ENCODE data around the gene PARP2.
"Not testable (repeated sequence)": the region's sequence is repeated elsewhere in the genome, so short reads cannot be mapped to it uniquely, and the experiment has no call there.

Gene PARP2

DNA sequence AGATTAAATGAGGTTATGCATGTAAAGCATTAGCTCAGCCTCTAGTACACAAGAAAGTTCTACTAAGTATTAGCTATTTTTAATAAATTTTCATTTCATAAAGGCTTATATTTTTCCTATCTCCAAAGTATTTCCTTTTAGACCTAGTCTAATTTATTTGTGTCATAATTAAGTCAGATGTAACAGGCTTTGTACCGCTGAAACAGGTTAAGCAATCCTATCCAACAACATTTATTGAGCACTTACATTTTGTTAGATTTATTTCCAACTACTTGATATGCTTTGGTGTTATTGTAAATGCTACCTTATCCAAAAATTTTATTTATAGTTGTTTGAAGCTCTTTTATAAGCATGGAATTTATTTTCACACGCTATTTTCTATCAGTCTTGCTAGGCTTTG is 1.8 kb upstream of the PARP2 start:
- Histone ChIP-seq H3K27ac (peak overlapping the region; percentile 95; the same call in 1 of the 2 replicates), H3K9ac (ENCODE audit: insufficient read length) (peak overlapping the region; percentile 77), H3K9me3 (ENCODE audit: low read depth, low read length) (no peaks in the 10 kb centered on the region), H3K4me3 (peak overlapping the region; percentile 99), H3K36me3 (ENCODE audit: insufficient read depth, low read length) (peaks cover 19% of the 10 kb centered on the region)
- no peak for TF ChIP-seq POLR2AphosphoS5 (IDR thresholded peaks at IDR 0.05; ENCODE audit: borderline replicate concordance, low read depth, low read length)
- no peak for DNase-seq (ENCODE audit: low read depth, low spot score)

- Histone ChIP-seq H3K36me3 (ENCODE audit: insufficient read depth, low read length) (peaks cover 37% of the 10 kb centered on the region), H3K9me3 (ENCODE audit: low read depth, low read length) (no peaks in the 10 kb centered on the region), H3K4me3 (peak overlapping the region; percentile 99), H3K27ac (peak overlapping the region; percentile 84), H3K9ac (ENCODE audit: insufficient read length) (peak overlapping the region; percentile 99)
- no peak for DNase-seq (ENCODE audit: low read depth, low spot score)
- no peak for TF ChIP-seq EZH2 (IDR thresholded peaks at IDR 0.05)
- TF ChIP-seq FOXP2 (optimal IDR thresholded peaks at IDR 0.05; ENCODE audit: control extremely low read depth, extremely low read length, insufficient read depth) = no peak
- TF ChIP-seq POLR2AphosphoS5 (IDR thresholded peaks at IDR 0.05; ENCODE audit: borderline replicate concordance, low read depth, low read length) = no peak
These were observed 406 bp downstream of the PARP2 start for GRCh38 chr14:20343862-20344220.

- Histone ChIP-seq H3K9ac (ENCODE audit: insufficient read length) (peak overlapping the region; percentile 37), H3K9me3 (ENCODE audit: low read depth, low read length) (no peaks in the 10 kb centered on the region), H3K4me3 (no peak overlapping the region), H3K36me3 (ENCODE audit: insufficient read depth, low read length) (peaks cover 51% of the 10 kb centered on the region), H3K27ac (no peak overlapping the region)
- DNase-seq (ENCODE audit: low read depth, low spot score) = no peak
- TF ChIP-seq POLR2AphosphoS5 (IDR thresholded peaks at IDR 0.05; ENCODE audit: borderline replicate concordance, low read depth, low read length) = no peak
- TF ChIP-seq FOXP2 (optimal IDR thresholded peaks at IDR 0.05; ENCODE audit: control extremely low read depth, extremely low read length, insufficient read depth) = no peak
- TF ChIP-seq EZH2 (IDR thresholded peaks at IDR 0.05) = no peak
These were observed 1.9 kb downstream of the PARP2 start for GRCh38 chr14:20345366-20345765.

DNA sequence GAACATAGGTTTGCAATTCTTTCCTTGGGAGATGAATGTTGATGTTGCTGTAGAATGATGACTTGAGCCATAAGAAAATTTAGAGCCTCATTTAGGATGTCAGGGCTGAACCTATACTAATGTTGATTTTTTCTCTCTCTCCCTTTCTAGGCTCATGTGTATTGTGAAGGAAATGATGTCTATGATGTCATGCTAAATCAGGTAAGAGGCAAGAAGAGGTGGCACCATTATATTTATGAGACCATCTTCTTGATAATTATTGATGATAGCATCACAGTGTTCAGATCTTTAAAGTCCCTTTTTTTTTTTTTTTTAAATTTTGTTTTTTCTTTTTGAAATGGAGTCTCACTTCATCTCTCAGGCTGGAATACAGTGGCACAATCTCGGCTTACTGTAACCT is 3.3 kb downstream of the PARP2 start:
- H3K4me3 ChIP-seq = no peak overlapping the region
- TF ChIP-seq EZH2 (IDR thresholded peaks at IDR 0.05) = no peak
- H3K9me3 ChIP-seq (ENCODE audit: low read depth, low read length) = no peaks in the 10 kb centered on the region
- no peak for DNase-seq (ENCODE audit: low read depth, low spot score)
- H3K36me3 ChIP-seq (ENCODE audit: insufficient read depth, low read length) = peaks cover 63% of the 10 kb centered on the region
- H3K9ac ChIP-seq (ENCODE audit: insufficient read length) = no peak overlapping the region
- H3K27ac ChIP-seq = no peak overlapping the region

GRCh38 chr14:20347747-20348146 is 4.3 kb downstream of the PARP2 start:
- TF ChIP-seq EZH2 (IDR thresholded peaks at IDR 0.05) = no peak
- no peak for TF ChIP-seq POLR2AphosphoS5 (IDR thresholded peaks at IDR 0.05; ENCODE audit: borderline replicate concordance, low read depth, low read length)
- no peak for TF ChIP-seq FOXP2 (optimal IDR thresholded peaks at IDR 0.05; ENCODE audit: control extremely low read depth, extremely low read length, insufficient read depth)
- no peaks in the 10 kb centered on the region for H3K9me3 ChIP-seq (ENCODE audit: low read depth, low read length)
- no peak for DNase-seq (ENCODE audit: low read depth, low spot score)
- peaks cover 74% of the 10 kb centered on the region for H3K36me3 ChIP-seq (ENCODE audit: insufficient read depth, low read length)
- no peak overlapping the region for H3K9ac ChIP-seq (ENCODE audit: insufficient read length)
- H3K4me3 ChIP-seq = no peak overlapping the region
- H3K27ac ChIP-seq = no peak overlapping the region

- Histone ChIP-seq H3K9ac (ENCODE audit: insufficient read length) (no peak overlapping the region), H3K27ac (no peak overlapping the region), H3K36me3 (ENCODE audit: insufficient read depth, low read length) (peaks cover 93% of the 10 kb centered on the region), H3K4me3 (no peak overlapping the region), H3K9me3 (ENCODE audit: low read depth, low read length) (no peaks in the 10 kb centered on the region)
- no peak for DNase-seq (ENCODE audit: low read depth, low spot score)
- TF ChIP-seq EZH2 (IDR thresholded peaks at IDR 0.05) (no peak), FOXP2 (optimal IDR thresholded peaks at IDR 0.05; ENCODE audit: control extremely low read depth, extremely low read length, insufficient read depth) (no peak), POLR2AphosphoS5 (IDR thresholded peaks at IDR 0.05; ENCODE audit: borderline replicate concordance, low read depth, low read length) (no peak)
These were observed 6.8 kb downstream of the PARP2 start for GRCh38 chr14:20350282-20350681.

DNA sequence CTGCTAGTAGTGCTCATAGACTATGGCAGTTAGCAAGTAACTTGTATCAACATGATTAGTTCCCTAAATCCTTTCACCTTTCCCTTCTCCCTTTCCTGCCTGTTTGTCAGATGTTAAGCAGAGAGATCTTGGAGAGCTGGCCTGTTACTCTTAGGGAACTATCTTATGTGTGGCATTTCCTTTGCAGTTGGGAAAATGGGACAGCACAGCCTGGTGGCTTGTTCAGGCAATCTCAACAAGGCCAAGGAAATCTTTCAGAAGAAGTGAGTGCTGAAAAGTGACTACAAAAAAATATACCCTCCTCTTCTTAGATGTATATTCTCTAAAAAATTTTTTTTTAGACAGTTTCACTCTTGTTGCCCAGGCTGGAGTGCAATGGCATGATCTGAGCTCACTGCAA is 7.4 kb downstream of the PARP2 start:
- TF ChIP-seq FOXP2 (optimal IDR thresholded peaks at IDR 0.05; ENCODE audit: control extremely low read depth, extremely low read length, insufficient read depth) (no peak), EZH2 (IDR thresholded peaks at IDR 0.05) (no peak), POLR2AphosphoS5 (IDR thresholded peaks at IDR 0.05; ENCODE audit: borderline replicate concordance, low read depth, low read length) (no peak)
- Histone ChIP-seq H3K9me3 (ENCODE audit: low read depth, low read length) (no peaks in the 10 kb centered on the region), H3K36me3 (ENCODE audit: insufficient read depth, low read length) (peaks cover 92% of the 10 kb centered on the region), H3K9ac (ENCODE audit: insufficient read length) (no peak overlapping the region), H3K27ac (no peak overlapping the region), H3K4me3 (no peak overlapping the region)
- no peak for DNase-seq (ENCODE audit: low read depth, low spot score)

GRCh38 chr14:20356422-20356821 is 13.0 kb downstream of the PARP2 start:
- DNase-seq (ENCODE audit: low read depth, low spot score) = no peak
- Histone ChIP-seq H3K27ac (no peak overlapping the region), H3K36me3 (ENCODE audit: insufficient read depth, low read length) (peaks cover 83% of the 10 kb centered on the region), H3K4me3 (no peak overlapping the region), H3K9me3 (ENCODE audit: low read depth, low read length) (no peaks in the 10 kb centered on the region), H3K9ac (ENCODE audit: insufficient read length) (no peak overlapping the region)
- TF ChIP-seq FOXP2 (optimal IDR thresholded peaks at IDR 0.05; ENCODE audit: control extremely low read depth, extremely low read length, insufficient read depth) = no peak
- no peak for TF ChIP-seq EZH2 (IDR thresholded peaks at IDR 0.05)
- TF ChIP-seq POLR2AphosphoS5 (IDR thresholded peaks at IDR 0.05; ENCODE audit: borderline replicate concordance, low read depth, low read length) = no peak

GRCh38 chr14:20358474-20358873 is 15.0 kb downstream of the PARP2 start:
- peaks cover 62% of the 10 kb centered on the region for H3K36me3 ChIP-seq (ENCODE audit: insufficient read depth, low read length)
- H3K27ac ChIP-seq = not testable (repeated sequence)

More at GRCh38 chr14:20358474-20358873, 15.0 kb downstream of the PARP2 start:
- DNase-seq (ENCODE audit: low read depth, low spot score); H3K9ac ChIP-seq (ENCODE audit: insufficient read length); H3K9me3 ChIP-seq (ENCODE audit: low read depth, low read length); H3K4me3 ChIP-seq: not testable (repeated sequence)

Measured in SK-N-MC (cell line).